ENCODE results near the gene CYBC1.
A peak's percentile ranks its signal among the peaks of the same experiment; 100 is the strongest.

CYBC1 gene

DNA sequence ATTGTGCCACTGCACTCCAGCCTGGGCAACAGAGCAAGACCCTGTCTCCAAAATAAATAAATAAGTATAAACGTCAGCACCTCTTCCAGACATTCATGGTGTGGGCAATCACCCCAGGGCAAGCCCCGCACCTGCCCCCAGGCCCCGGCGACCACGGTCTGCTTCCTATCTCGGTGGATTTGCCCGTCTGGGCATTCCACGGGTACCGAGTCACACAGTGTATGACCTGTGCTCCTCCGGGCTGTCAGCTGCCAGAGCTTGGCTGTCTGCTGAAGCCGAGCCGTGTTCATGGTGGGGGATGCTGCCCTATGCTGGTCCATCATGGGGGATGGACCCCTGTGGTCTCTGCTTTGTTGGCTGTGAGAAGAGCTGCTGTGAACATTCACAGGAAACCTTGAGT, 15.4 kb downstream of the CYBC1 start:
- Histone ChIP-seq H4K12ac (ENCODE audit: low read depth, low read length) (no peak overlapping the region), H3K23ac (ENCODE audit: low read length) (no peak overlapping the region), H3K9ac (ENCODE audit: low read length) (no peak overlapping the region), H3K14ac (ENCODE audit: low read length) (no peak overlapping the region), H3K4me1 (ENCODE audit: control insufficient read depth in 1 of 2, insufficient read depth in 2 of 2, low read length in 2 of 2) (peaks cover 5% of the 10 kb centered on the region in 2 experiments), H2BK120ac (ENCODE audit: insufficient read depth, low read length, poor library complexity) (no peak overlapping the region), H3K36me3 (ENCODE audit: control insufficient read depth in 1 of 2, insufficient read depth in 2 of 2, low read length in 2 of 2) (peaks cover 6 to 7% of the 10 kb centered on the region in 2 experiments), H3K9me3 (ENCODE audit: insufficient read depth, low read depth, low read length) (peaks cover 3% of the 10 kb centered on the region), H3K4me3 (ENCODE audit: low read depth, low read length) (no peak overlapping the region), H3K79me1 (ENCODE audit: low read length) (no peaks in the 10 kb centered on the region), H2AK5ac (ENCODE audit: low read length) (peak overlapping the region; percentile 3), H3K27ac (ENCODE audit: low read depth, low read length) (no peak overlapping the region), H3K4ac (ENCODE audit: low read depth, low read length) (no peak overlapping the region), H2BK5ac (ENCODE audit: low read depth, low read length, poor library complexity) (no peak overlapping the region), H3K4me2 (ENCODE audit: low read length) (no peak overlapping the region), H3K79me2 (ENCODE audit: control insufficient read depth, insufficient read depth, low read length, poor library complexity) (no peaks in the 10 kb centered on the region), H2AFZ (ENCODE audit: insufficient read depth, low read length, poor library complexity) (no peak overlapping the region), H4K8ac (ENCODE audit: low read depth, low read length) (no peak overlapping the region), H3K18ac (ENCODE audit: low read length) (no peak overlapping the region), H4K91ac (ENCODE audit: low read depth, low read length) (no peak overlapping the region), H3K27me3 (ENCODE audit: insufficient read depth, low read length) (no peaks in the 10 kb centered on the region), H2BK12ac (ENCODE audit: low read length) (no peak overlapping the region)
- DNase-seq: peak; percentile 95 to 97
- WGBS (ENCODE audit: extremely low coverage, insufficient coverage, insufficient read length): no CpG with 5 or more reads among the region's 12 CpGs

DNA sequence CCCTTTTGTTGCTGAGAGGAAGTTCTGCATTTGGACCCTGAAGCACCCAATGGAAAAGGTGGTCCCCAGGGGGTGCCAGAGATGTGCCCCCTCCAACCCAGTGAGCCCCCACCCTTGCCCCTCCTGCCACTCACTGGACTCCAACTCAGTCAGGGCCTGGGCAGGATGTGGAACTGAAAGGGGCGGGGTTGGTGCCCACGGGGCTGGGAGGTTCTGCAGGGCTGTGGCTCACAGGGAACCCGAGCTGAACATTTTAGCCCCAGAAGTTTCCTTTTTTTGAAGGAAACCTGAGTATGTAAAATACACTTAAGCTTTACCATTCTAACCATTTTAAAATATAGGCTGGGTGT, 16.4 kb downstream of the CYBC1 start:
- Histone ChIP-seq H3K9ac (ENCODE audit: low read length) (no peak overlapping the region), H3K18ac (ENCODE audit: low read length) (no peak overlapping the region), H3K4me1 (ENCODE audit: control insufficient read depth in 1 of 2, insufficient read depth in 2 of 2, low read length in 2 of 2) (peaks cover 5% of the 10 kb centered on the region in 2 experiments), H3K36me3 (ENCODE audit: control insufficient read depth in 1 of 2, insufficient read depth in 2 of 2, low read length in 2 of 2) (peaks cover 6 to 7% of the 10 kb centered on the region in 2 experiments), H3K4me3 (ENCODE audit: low read depth, low read length) (no peak overlapping the region), H4K8ac (ENCODE audit: low read depth, low read length) (no peak overlapping the region), H3K4ac (ENCODE audit: low read depth, low read length) (no peak overlapping the region), H3K9me3 (ENCODE audit: insufficient read depth, low read depth, low read length) (peaks cover 3% of the 10 kb centered on the region), H2BK5ac (ENCODE audit: low read depth, low read length, poor library complexity) (no peak overlapping the region), H3K79me2 (ENCODE audit: control insufficient read depth, insufficient read depth, low read length, poor library complexity) (no peaks in the 10 kb centered on the region), H2AFZ (ENCODE audit: insufficient read depth, low read length, poor library complexity) (no peak overlapping the region), H2BK120ac (ENCODE audit: insufficient read depth, low read length, poor library complexity) (no peak overlapping the region), H3K14ac (ENCODE audit: low read length) (no peak overlapping the region), H3K23ac (ENCODE audit: low read length) (no peak overlapping the region), H4K12ac (ENCODE audit: low read depth, low read length) (no peak overlapping the region), H2AK5ac (ENCODE audit: low read length) (no peak overlapping the region), H3K4me2 (ENCODE audit: low read length) (no peak overlapping the region), H3K27ac (ENCODE audit: low read depth, low read length) (no peak overlapping the region), H4K91ac (ENCODE audit: low read depth, low read length) (no peak overlapping the region), H3K79me1 (ENCODE audit: low read length) (no peaks in the 10 kb centered on the region), H2BK12ac (ENCODE audit: low read length) (no peak overlapping the region), H3K27me3 (ENCODE audit: insufficient read depth, low read length) (no peaks in the 10 kb centered on the region)
- WGBS (ENCODE audit: extremely low coverage, insufficient coverage, insufficient read length): no CpG with 5 or more reads among the region's 3 CpGs
- DNase-seq: no peak

DNA sequence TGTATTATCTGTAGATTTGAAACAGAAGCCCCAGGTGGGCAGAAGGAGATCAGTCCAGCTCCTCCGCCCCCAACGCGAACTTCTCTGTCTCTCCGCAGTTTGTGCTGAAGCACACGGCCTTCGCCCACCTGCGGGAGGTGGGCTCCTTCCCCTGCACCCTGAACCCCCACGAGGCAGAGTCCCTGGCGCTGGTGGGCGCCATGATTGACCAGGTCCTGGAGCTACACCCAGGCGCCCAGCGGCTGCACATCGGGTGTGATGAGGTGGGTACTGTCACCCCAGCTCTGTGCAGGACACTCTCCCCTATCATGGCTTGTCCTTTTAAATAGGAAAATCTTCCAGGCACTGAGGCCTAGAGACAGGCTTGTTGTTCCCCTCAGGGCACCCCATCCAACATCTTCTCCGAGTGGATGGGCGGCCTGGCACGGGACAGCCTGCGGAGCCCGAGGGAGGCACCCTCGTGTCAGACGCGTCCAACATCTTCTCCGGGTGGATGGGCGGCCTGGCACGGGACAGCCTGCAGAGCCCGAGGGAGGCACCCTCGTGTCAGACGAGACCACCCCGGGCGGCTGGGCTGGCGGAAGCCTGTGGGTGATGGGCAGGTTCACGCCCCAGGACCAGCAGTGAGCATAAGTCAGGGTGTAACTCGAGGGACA, 16.9 kb downstream of the CYBC1 start:
- Histone ChIP-seq H3K79me2 (ENCODE audit: control insufficient read depth, insufficient read depth, low read length, poor library complexity) (no peaks in the 10 kb centered on the region), H3K23ac (ENCODE audit: low read length) (no peak overlapping the region), H3K14ac (ENCODE audit: low read length) (no peak overlapping the region), H3K9ac (ENCODE audit: low read length) (no peak overlapping the region), H3K36me3 (ENCODE audit: control insufficient read depth in 1 of 2, insufficient read depth in 2 of 2, low read length in 2 of 2) (peaks cover 6 to 7% of the 10 kb centered on the region in 2 experiments), H2BK5ac (ENCODE audit: low read depth, low read length, poor library complexity) (no peak overlapping the region), H2BK120ac (ENCODE audit: insufficient read depth, low read length, poor library complexity) (no peak overlapping the region), H3K27me3 (ENCODE audit: insufficient read depth, low read length) (no peaks in the 10 kb centered on the region), H3K4me1 (ENCODE audit: control insufficient read depth in 1 of 2, insufficient read depth in 2 of 2, low read length in 2 of 2) (peaks cover 5% of the 10 kb centered on the region in 2 experiments), H3K79me1 (ENCODE audit: low read length) (no peaks in the 10 kb centered on the region), H3K4me2 (ENCODE audit: low read length) (no peak overlapping the region), H3K4ac (ENCODE audit: low read depth, low read length) (no peak overlapping the region), H4K12ac (ENCODE audit: low read depth, low read length) (no peak overlapping the region), H3K4me3 (ENCODE audit: low read depth, low read length) (no peak overlapping the region), H4K91ac (ENCODE audit: low read depth, low read length) (no peak overlapping the region), H3K27ac (ENCODE audit: low read depth, low read length) (no peak overlapping the region), H2AK5ac (ENCODE audit: low read length) (no peak overlapping the region), H4K8ac (ENCODE audit: low read depth, low read length) (no peak overlapping the region), H2BK12ac (ENCODE audit: low read length) (no peak overlapping the region), H3K9me3 (ENCODE audit: insufficient read depth, low read depth, low read length) (peaks cover 3% of the 10 kb centered on the region), H3K18ac (ENCODE audit: low read length) (no peak overlapping the region), H2AFZ (ENCODE audit: insufficient read depth, low read length, poor library complexity) (no peak overlapping the region)
- DNase-seq: no peak
- no CpG with 5 or more reads among the region's 32 CpGs for WGBS (ENCODE audit: extremely low coverage, insufficient coverage, insufficient read length)

DNA sequence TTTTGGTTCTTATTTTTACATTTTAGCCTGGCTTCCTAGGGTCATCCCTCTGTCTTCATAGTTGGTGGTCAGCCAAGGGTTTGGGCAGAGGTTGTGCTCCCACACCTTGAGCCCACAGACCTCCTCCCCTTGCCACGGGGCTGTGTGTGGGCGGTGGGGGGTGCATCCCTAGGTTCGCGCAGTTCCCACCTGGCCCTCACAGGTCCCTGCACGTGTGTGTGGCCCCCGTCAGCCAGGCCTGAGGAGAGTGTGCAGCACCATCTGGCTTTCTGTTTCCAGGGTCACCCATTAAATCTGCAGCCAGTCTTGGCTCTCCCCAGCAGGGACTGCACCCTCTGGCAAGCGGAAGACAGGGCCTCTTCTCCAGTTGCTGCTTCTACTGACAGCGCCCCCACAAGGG, 18.5 kb downstream of the CYBC1 start:
- Histone ChIP-seq H3K79me2 (ENCODE audit: control insufficient read depth, insufficient read depth, low read length, poor library complexity) (no peaks in the 10 kb centered on the region), H2BK12ac (ENCODE audit: low read length) (no peak overlapping the region), H3K4me2 (ENCODE audit: low read length) (no peak overlapping the region), H4K91ac (ENCODE audit: low read depth, low read length) (no peak overlapping the region), H3K14ac (ENCODE audit: low read length) (no peak overlapping the region), H3K36me3 (ENCODE audit: control insufficient read depth in 1 of 2, insufficient read depth in 2 of 2, low read length in 2 of 2) (peaks cover 2 to 3% of the 10 kb centered on the region in 2 experiments), H3K4me1 (ENCODE audit: control insufficient read depth in 1 of 2, insufficient read depth in 2 of 2, low read length in 2 of 2) (peaks cover 5% of the 10 kb centered on the region in 2 experiments), H2BK120ac (ENCODE audit: insufficient read depth, low read length, poor library complexity) (no peak overlapping the region), H3K27ac (ENCODE audit: low read depth, low read length) (no peak overlapping the region), H3K9me3 (ENCODE audit: insufficient read depth, low read depth, low read length) (peaks cover 4% of the 10 kb centered on the region), H3K4ac (ENCODE audit: low read depth, low read length) (no peak overlapping the region), H3K79me1 (ENCODE audit: low read length) (no peaks in the 10 kb centered on the region), H3K27me3 (ENCODE audit: insufficient read depth, low read length) (no peaks in the 10 kb centered on the region), H2BK5ac (ENCODE audit: low read depth, low read length, poor library complexity) (no peak overlapping the region), H3K18ac (ENCODE audit: low read length) (no peak overlapping the region), H3K9ac (ENCODE audit: low read length) (no peak overlapping the region), H3K23ac (ENCODE audit: low read length) (no peak overlapping the region), H2AFZ (ENCODE audit: insufficient read depth, low read length, poor library complexity) (no peak overlapping the region), H4K12ac (ENCODE audit: low read depth, low read length) (no peak overlapping the region), H4K8ac (ENCODE audit: low read depth, low read length) (no peak overlapping the region), H3K4me3 (ENCODE audit: low read depth, low read length) (peak overlapping the region; percentile 29), H2AK5ac (ENCODE audit: low read length) (no peak overlapping the region)
- no CpG with 5 or more reads among the region's 8 CpGs for WGBS (ENCODE audit: extremely low coverage, insufficient coverage, insufficient read length)
- DNase-seq: no peak
